OCI-LY3 (cell line): ENCODE data around the gene SHISA7.

ENCODE experiments used
- H2AFZ ChIP-seq: fragments of 200-600, 300-600 bp; shearing (Covaris generic); 2 replicates; pipeline ENCODE4 v1.6.0; 2014; ENCODE audit warnings: antibody characterized with exemption, low read depth, low read length
- H3K27ac ChIP-seq: fragments of 200-600, 300-600 bp; sonication (generic); 2 replicates; pipeline ENCODE4 v1.5.1; 2014; ENCODE audit warnings: mild to moderate bottlenecking, low read length, moderate library complexity, mixed read lengths
- H3K27me3 ChIP-seq: fragments of 200-600, 300-600 bp; sonication (generic); 2 replicates; pipeline ENCODE4 v1.6.1; 2014; ENCODE audit warnings: low read depth, low read length, mixed read lengths
- H3K36me3 ChIP-seq: fragments of 200-600, 300-600 bp; sonication (generic); replicated peaks from 2 replicates; pipeline ENCODE3; 2014; ENCODE audit warnings: low read depth, low read length, mixed read lengths
- H3K4me1 ChIP-seq: fragments of 300-600, 200-600 bp; sonication (generic); 2 replicates; pipeline ENCODE4 v1.6.1; 2014; ENCODE audit warnings: low read length, mixed read lengths
- H3K4me2 ChIP-seq: fragments of 200-600, 300-600 bp; sonication (generic); 2 replicates; pipeline ENCODE4 v1.6.1; 2014; ENCODE audit warnings: low read length, mixed read lengths
- H3K4me3 ChIP-seq: fragments of 300-600, 200-600 bp; sonication (generic); 2 replicates; pipeline ENCODE4 v1.5.1; 2014; ENCODE audit warnings: antibody characterized with exemption, mild to moderate bottlenecking, low read length, moderate library complexity
- H3K79me2 ChIP-seq: fragments of 300-600, 200-600 bp; shearing (Covaris generic); 2 replicates; pipeline ENCODE4 v1.6.1; 2014; ENCODE audit warnings: mild to moderate bottlenecking, low read length, mixed read lengths
- H3K9ac ChIP-seq: fragments of 300-600, 200-600 bp; shearing (Covaris generic); 2 replicates; pipeline ENCODE4 v1.6.0; 2014; ENCODE audit warnings: mild to moderate bottlenecking, low read length, moderate library complexity
- H3K9me3 ChIP-seq: fragments of 200-600, 300-600 bp; shearing (Covaris generic); 2 replicates; pipeline ENCODE4 v1.6.1; 2014; ENCODE audit warnings: low read length, mixed read lengths; ENCODE audit not compliant: insufficient read depth
- H4K20me1 ChIP-seq: fragments of 200-600, 300-600 bp; sonication (generic); 2 replicates; pipeline ENCODE4 v1.6.1; 2016; ENCODE audit warnings: low read length, mixed read lengths; ENCODE audit not compliant: insufficient read depth
- EZH2phosphoT487 ChIP-seq: fragments of 200-600 bp; shearing (Covaris generic); IDR thresholded peaks from 2 replicates; pipeline ENCODE4 v1.6.1; 2018; ENCODE audit warnings: antibody characterized with exemption, mixed run types, low read depth
- TF ChIP-seq, protein P1 (sequence below): fragments of 200-600, 300-600 bp; sonication (generic); IDR thresholded peaks from 2 replicates; pipeline ENCODE4 v1.5.1; 2014; ENCODE audit warnings: antibody characterized with exemption, low read length, low read depth

Gene SHISA7

DNA sequence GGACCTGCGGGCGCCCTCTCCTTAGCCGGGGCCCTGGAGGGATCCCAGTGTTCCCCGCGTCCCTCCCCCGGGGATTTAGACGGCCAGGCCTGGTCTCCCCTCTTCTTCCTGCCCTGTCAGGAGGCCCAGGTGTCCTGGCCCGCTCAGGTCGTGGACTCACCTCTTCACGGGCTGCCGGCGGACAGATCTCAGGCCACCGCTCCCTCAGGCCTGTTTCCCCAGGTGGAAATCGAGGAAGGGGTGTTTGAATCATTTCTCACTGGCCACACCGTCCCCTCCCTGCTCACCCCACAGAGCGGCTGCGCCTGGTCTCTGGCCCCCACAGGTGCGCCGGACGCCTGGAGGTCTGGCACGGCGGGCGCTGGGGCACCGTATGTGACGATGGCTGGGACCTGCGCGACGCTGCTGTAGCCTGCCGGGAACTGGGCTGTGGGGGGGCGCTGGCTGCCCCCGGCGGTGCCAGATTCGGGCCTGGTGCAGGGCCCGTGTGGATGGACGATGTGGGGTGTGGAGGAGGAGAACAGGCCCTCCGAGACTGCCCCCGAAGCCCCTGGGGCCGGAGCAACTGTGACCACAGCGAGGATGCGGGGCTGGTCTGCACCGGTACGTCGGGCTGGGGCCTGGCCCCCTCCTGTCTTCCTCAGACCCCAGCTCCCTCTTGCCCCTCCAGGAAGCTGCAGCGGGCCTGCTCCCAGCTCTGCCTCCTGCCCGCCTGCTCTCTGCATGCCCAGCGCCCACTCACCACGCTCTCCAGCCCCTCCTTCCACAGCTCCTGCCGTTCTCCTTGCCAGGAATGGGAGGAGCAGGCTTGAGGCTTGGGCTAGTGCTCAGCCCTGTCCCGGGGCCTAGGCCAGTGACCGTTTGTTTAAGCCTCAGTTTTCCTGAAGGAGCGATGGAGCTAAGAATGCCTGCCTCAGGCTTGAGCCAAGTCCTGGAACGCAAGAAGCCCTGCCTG lies 47.7 kb upstream of the SHISA7 start:
- no peak overlapping the region for H3K4me2 ChIP-seq
- H4K20me1 ChIP-seq = no peaks in the 10 kb centered on the region
- peaks cover 4% of the 10 kb centered on the region; the same call in 1 of the 2 replicates for H3K79me2 ChIP-seq
- no peak for TF ChIP-seq EZH2phosphoT487
- TF ChIP-seq, protein P1, sequence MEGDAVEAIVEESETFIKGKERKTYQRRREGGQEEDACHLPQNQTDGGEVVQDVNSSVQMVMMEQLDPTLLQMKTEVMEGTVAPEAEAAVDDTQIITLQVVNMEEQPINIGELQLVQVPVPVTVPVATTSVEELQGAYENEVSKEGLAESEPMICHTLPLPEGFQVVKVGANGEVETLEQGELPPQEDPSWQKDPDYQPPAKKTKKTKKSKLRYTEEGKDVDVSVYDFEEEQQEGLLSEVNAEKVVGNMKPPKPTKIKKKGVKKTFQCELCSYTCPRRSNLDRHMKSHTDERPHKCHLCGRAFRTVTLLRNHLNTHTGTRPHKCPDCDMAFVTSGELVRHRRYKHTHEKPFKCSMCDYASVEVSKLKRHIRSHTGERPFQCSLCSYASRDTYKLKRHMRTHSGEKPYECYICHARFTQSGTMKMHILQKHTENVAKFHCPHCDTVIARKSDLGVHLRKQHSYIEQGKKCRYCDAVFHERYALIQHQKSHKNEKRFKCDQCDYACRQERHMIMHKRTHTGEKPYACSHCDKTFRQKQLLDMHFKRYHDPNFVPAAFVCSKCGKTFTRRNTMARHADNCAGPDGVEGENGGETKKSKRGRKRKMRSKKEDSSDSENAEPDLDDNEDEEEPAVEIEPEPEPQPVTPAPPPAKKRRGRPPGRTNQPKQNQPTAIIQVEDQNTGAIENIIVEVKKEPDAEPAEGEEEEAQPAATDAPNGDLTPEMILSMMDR = no peak
- peaks cover 7% of the 10 kb centered on the region for H3K4me1 ChIP-seq
- H3K4me3 ChIP-seq = no peak overlapping the region
- H2AFZ ChIP-seq = no peak overlapping the region
- no peaks in the 10 kb centered on the region for H3K36me3 ChIP-seq
- H3K9me3 ChIP-seq = no peaks in the 10 kb centered on the region
- H3K9ac ChIP-seq = no peak overlapping the region
- no peaks in the 10 kb centered on the region for H3K27me3 ChIP-seq
- no peak overlapping the region for H3K27ac ChIP-seq

- H4K20me1 ChIP-seq = no peaks in the 10 kb centered on the region
- no peak overlapping the region for H3K4me3 ChIP-seq
- H2AFZ ChIP-seq = no peak overlapping the region
- H3K79me2 ChIP-seq = peaks cover 10% of the 10 kb centered on the region; the same call in 1 of the 2 replicates
- no peak for TF ChIP-seq EZH2phosphoT487
- TF ChIP-seq, protein P1 = no peak
- H3K27ac ChIP-seq = no peak overlapping the region
- no peaks in the 10 kb centered on the region for H3K27me3 ChIP-seq
- H3K9me3 ChIP-seq = no peaks in the 10 kb centered on the region
- H3K9ac ChIP-seq = no peak overlapping the region
- no peaks in the 10 kb centered on the region for H3K36me3 ChIP-seq
- no peak overlapping the region for H3K4me2 ChIP-seq
- H3K4me1 ChIP-seq = peaks cover 9% of the 10 kb centered on the region
Measured at GRCh38 chr19:55489711-55490477, 46.8 kb upstream of the SHISA7 start.

- H3K9me3 ChIP-seq = no peaks in the 10 kb centered on the region
- no peak for TF ChIP-seq EZH2phosphoT487
- TF ChIP-seq, protein P1 = no peak
- H4K20me1 ChIP-seq = no peaks in the 10 kb centered on the region
- no peak overlapping the region for H3K27ac ChIP-seq
- no peaks in the 10 kb centered on the region for H3K27me3 ChIP-seq
- peaks cover 10% of the 10 kb centered on the region; the same call in 1 of the 2 replicates for H3K79me2 ChIP-seq
- H3K4me3 ChIP-seq = no peak overlapping the region
- H2AFZ ChIP-seq = no peak overlapping the region
- H3K4me2 ChIP-seq = no peak overlapping the region
- no peak overlapping the region for H3K9ac ChIP-seq
- no peaks in the 10 kb centered on the region for H3K36me3 ChIP-seq
- peaks cover 13% of the 10 kb centered on the region for H3K4me1 ChIP-seq
Measured at GRCh38 chr19:55488986-55489710, 46.0 kb upstream of the SHISA7 start.
